Heart left ventricle (tissue), 13 donors: ENCODE data around the gene ROCK2.
"Not testable (repeated sequence)": the region's sequence is repeated elsewhere in the genome, so short reads cannot be mapped to it uniquely, and the experiment has no call there.

Source experiments
- POLR2A ChIP-seq, 2 donors: fragments of 450-650 bp; IDR thresholded peaks; one replicate each; pipeline ENCODE4 v1.6.1; 2017; ENCODE audit warnings: antibody characterized with exemption in 2 of 2, mild to moderate bottlenecking in 2 of 2, moderate library complexity in 2 of 2
- TF ChIP-seq, protein P1 (sequence below), 12 donors: fragments of 200-600 bp; sonication (generic) in 4 of 12; IDR thresholded peaks; one replicate each; pipeline versions ENCODE4 v1.5.0 to v1.8.0; 2018 to 2022; ENCODE audit warnings: antibody characterized with exemption in 12 of 12, mild to moderate bottlenecking in 5 of 12
- donor health status: ischemic (EF 13 %, LVEDD 7.1; RV severe dilation, severe dysfunction).
- donor health status: DM: no; HTN: yes; CAD: no.
- donor health status: DM: no; HTN: no; CAD: no.
- donor health status: ischemic (EF 25% LVEDD 6.9; RV normal size, moderate dysfunction).
- donor health status: ischemic (EF 25% LVEDD 5.7; RV mildly dilated, moderate dysfunction).
- donor health status: ischemic (EF 35%, LVEDD 5.7; RV mildly dilated, moderate dysfunction).
- donor health status: nonischemic (EF 11% LVEDD 7.7; RV severe dilation, severe dysfunction).
- donor health status: DM: yes; HTN: yes; CAD: no.
- donor health status: PGD.
- donor health status: ischemic (EF 29% LVEDD 5.4; RV normal size, mild dysfunction).
- donor health status: nonischemic (EF 23%, LVEDD 6.1; RV moderate dilation, normal function).

DNA sequence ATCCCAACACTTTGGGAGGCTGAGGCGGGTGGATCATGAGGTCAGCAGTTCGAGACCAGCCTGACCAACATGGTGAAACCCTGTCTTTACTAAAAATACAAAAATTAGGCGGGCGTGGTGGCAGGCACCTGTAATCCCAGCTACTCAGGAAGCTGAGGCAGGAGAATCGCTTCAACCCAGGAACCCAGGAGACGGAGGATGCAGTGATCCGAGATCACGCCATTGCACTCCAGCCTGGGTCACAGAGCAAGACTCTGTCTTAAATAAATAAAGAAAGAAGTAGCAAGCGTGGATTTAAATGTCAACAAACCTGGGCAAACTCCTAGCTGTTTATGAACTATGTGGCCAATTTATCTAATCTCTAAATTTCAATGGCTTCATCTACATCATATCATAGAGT lies 82.9 kb downstream of the ROCK2 start:
- TF ChIP-seq, protein P1, sequence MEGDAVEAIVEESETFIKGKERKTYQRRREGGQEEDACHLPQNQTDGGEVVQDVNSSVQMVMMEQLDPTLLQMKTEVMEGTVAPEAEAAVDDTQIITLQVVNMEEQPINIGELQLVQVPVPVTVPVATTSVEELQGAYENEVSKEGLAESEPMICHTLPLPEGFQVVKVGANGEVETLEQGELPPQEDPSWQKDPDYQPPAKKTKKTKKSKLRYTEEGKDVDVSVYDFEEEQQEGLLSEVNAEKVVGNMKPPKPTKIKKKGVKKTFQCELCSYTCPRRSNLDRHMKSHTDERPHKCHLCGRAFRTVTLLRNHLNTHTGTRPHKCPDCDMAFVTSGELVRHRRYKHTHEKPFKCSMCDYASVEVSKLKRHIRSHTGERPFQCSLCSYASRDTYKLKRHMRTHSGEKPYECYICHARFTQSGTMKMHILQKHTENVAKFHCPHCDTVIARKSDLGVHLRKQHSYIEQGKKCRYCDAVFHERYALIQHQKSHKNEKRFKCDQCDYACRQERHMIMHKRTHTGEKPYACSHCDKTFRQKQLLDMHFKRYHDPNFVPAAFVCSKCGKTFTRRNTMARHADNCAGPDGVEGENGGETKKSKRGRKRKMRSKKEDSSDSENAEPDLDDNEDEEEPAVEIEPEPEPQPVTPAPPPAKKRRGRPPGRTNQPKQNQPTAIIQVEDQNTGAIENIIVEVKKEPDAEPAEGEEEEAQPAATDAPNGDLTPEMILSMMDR (IDR thresholded peaks at IDR 0.05): not testable (repeated sequence)
- TF ChIP-seq POLR2A (IDR thresholded peaks at IDR 0.05): not testable (repeated sequence)
